ENCODE measurements around the gene DNMT1. TPM values are rescaled to one million over a fixed set of nuclear protein-coding genes. Genes with fewer than 3 reads are reported as not detected.

The DNMT1 gene
- total RNA-seq, 2 experiments from 2014 or later, result 408 to 412 TPM

DNA sequence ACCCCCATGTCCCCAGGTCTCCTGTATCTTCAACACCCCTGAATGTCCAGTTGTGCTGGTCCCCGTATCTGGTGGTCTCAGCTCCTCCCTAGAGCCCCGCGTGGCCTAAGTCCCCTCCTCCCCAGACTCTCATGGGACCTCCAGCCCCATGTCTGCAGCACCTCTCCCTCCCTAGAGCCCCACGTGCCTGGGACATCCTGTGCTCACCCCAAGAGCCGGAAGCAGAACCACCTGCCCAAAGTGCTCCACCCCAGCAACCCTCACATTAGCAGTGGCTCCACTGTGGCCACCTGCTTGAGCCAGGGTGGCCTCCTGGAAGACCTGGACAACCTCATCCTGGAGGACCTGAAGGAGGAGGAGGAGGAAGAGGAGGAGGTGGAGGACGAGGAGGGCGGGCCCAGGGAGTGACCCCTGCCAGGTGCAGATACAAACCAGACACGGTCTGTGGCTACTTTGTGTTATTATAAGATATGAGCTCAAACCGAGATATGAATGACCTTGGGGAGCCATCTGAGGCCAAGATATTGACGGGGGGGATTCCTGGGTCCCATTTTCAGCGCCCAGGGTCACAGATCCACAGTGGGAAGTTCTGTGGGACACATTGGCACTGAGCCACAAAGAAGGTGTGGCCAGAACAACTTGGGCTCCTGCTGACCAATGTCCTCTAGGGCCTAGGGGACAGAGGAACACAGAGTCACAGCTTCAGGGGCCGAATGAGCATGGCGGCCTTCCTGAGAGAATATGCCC lies 102.7 kb downstream of the DNMT1 start:
- Mint-ChIP-seq H3K27me3 (ENCODE audit: low read depth) (no peaks in the 10 kb centered on the region), H3K4me1 (ENCODE audit: low read depth) (peaks cover 38% of the 10 kb centered on the region), H3K4me3 (no peak overlapping the region), H3K36me3 (ENCODE audit: low read depth) (peaks cover 61% of the 10 kb centered on the region), H3K9me3 (ENCODE audit: insufficient read depth) (no peaks in the 10 kb centered on the region), H3K27ac (peak overlapping the region; percentile 70)
- DNase-seq, result no peak
- ChIA-PET CTCF (no interaction called here), POLR2A (interaction anchor here (1.0 kb wide), 1 partner anchor 13 kb away, joined by 3 read pairs; no protein-coding TSS in a partner anchor)
- ATAC-seq, result no peak

DNA sequence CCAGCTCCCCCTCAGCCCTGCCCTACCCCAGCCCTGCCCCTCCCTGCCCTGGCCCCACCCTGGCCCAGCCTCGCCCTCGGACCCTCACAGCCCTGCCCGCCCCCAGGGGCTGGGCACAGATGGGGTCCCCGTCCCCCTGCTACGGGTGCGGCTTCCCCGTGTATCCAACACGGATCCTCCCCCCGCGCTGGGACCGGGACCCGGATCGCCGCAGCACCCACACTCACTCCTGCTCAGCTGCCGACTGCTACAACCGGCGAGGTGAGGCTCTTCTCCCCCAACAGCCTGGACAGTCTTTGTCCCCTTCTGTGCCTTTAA lies 103.4 kb downstream of the DNMT1 start:
- ATAC-seq, result no peak
- ChIA-PET POLR2A (interaction anchor here (1.8 kb wide), 1 partner anchor 13 kb away, joined by 9 read pairs; no protein-coding TSS in a partner anchor), CTCF (no interaction called here)
- Mint-ChIP-seq H3K36me3 (ENCODE audit: low read depth) (peaks cover 63% of the 10 kb centered on the region), H3K27ac (peak overlapping the region; percentile 70), H3K4me3 (no peak overlapping the region), H3K4me1 (ENCODE audit: low read depth) (peaks cover 36% of the 10 kb centered on the region), H3K9me3 (ENCODE audit: insufficient read depth) (no peaks in the 10 kb centered on the region), H3K27me3 (ENCODE audit: low read depth) (no peaks in the 10 kb centered on the region)
- DNase-seq, result no peak

DNA sequence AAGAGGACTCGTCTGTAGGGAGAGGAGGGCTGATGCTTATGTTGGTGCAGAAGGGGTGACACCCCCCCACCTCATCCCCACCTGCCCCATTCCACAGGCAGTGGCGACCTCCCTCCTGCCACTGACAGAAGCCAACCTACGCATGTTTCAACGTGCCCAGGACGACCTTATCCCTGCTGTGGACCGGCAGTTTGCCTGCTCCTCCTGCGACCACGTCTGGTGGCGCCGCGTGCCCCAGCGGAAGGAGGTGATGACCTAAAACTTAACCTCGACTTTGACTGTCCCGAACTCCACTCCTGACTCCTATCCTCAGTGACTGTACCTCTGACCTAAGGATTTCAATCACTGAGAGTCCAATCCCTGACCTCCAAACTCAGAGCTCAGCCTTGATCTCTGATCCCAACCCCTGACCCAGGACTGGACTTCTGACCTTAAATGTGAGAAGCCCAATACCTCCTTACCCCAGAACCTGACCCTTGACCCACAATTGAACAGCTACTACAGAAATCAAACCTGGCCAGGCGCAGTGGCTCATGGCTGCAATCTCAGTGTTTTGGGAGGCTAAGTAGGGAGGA lies 104.9 kb downstream of the DNMT1 start:
- H3K4me1 Mint-ChIP-seq (ENCODE audit: low read depth), result peaks cover 35% of the 10 kb centered on the region
- H3K27me3 Mint-ChIP-seq (ENCODE audit: low read depth), result no peaks in the 10 kb centered on the region
- ChIA-PET CTCF (interaction anchor here (0.6 kb wide), 1 partner anchor 216 kb away, joined by 4 read pairs; no protein-coding TSS in a partner anchor), POLR2A (interaction anchor here (0.7 to 1.8 kb wide), 2 partner anchors 13 to 14 kb away, joined by 4 to 9 read pairs; partner anchors contain the start of gene ANGPTL6)
- peaks cover 63% of the 10 kb centered on the region for H3K36me3 Mint-ChIP-seq (ENCODE audit: low read depth)
- no peak for ATAC-seq
- H3K4me3 Mint-ChIP-seq, result no peak overlapping the region
- H3K27ac Mint-ChIP-seq, result peak overlapping the region; percentile 67
- no peak for DNase-seq
- H3K9me3 Mint-ChIP-seq (ENCODE audit: insufficient read depth), result no peaks in the 10 kb centered on the region

DNA sequence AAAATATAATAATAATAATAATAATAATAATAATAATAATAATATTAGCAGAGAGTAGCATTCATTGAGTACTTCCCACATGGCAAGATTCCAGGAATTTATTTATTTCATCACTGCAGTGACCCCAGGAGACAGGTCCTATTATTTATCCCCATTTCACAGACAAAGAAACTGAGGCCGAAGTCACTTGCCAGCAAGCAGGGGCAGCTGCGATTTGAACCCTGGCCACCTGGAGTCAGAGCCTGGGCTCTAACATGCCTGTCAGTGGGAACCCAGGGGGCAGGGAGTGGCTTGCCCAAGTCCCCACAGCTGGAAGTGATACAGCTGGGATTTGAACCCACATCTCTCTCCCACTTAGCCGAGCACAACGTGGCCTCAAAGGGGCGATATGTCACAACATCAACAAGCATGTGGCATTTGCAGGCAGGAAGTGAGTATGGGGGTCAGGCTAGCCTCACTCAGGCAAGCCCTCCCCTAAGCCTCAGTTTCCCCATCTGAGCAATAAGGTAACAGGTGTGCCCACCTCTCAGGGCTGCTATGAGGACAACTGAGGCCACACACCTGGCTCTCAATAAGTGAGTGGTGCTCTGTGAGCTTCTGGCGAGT lies 105.7 kb downstream of the DNMT1 start:
- DNase-seq (no peak), ATAC-seq (no peak)
- Mint-ChIP-seq H3K27ac (peak overlapping the region; percentile 67), H3K36me3 (ENCODE audit: low read depth) (peaks cover 57% of the 10 kb centered on the region), H3K4me3 (no peak overlapping the region), H3K4me1 (ENCODE audit: low read depth) (peaks cover 35% of the 10 kb centered on the region), H3K27me3 (ENCODE audit: low read depth) (no peaks in the 10 kb centered on the region), H3K9me3 (ENCODE audit: insufficient read depth) (no peaks in the 10 kb centered on the region)
- ChIA-PET CTCF (no interaction called here), POLR2A (interaction anchor here (0.6 kb wide), 1 partner anchor 277 kb away, joined by 3 read pairs; no protein-coding TSS in a partner anchor)

DNA sequence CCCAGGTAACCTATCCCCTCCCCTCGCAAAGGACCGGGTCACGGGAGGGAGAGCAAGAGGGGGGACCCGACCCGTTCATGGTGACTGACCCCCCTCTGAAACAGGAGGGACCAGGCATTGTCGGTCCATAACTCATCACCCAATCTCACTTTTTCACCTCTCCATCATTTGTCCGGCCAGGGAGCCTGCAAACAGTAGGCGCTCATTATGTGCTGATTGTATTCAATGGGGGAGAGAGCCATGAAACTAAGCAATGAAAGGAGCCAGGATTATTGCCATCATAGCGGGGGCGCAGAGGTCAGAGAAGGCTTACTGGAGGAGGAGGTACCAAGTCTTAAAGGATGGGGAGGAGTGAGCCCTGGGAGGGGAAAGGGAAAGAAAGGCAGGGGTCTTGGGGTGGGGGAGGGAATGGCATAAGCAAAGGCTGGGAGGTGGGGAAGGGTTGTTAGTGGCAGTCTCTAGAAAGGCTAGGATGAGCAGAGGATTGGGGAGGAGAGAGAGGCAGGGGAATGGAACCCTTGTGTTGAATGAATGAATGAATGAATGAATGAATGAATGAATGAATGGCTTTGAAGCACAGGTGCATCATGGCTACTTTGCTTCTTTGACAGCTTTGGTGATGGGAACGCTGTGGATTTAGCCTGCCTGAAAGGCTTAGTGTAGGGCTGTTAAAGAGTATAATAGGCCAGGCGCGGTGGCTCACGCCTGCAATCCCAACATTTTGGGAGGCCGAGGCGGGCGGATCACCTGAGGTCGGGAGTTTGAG lies 107.3 kb downstream of the DNMT1 start:
- ChIA-PET POLR2A (interaction anchor here (0.6 kb wide), 3 partner anchors 19 to 68 kb away, joined by 3 to 6 read pairs (median 3); no protein-coding TSS in a partner anchor), CTCF (no interaction called here)
- ATAC-seq (no peak), DNase-seq (no peak)
- Mint-ChIP-seq H3K27ac (peak overlapping the region; percentile 75), H3K4me1 (ENCODE audit: low read depth) (peaks cover 33% of the 10 kb centered on the region), H3K27me3 (ENCODE audit: low read depth) (no peaks in the 10 kb centered on the region), H3K9me3 (ENCODE audit: insufficient read depth) (no peaks in the 10 kb centered on the region), H3K36me3 (ENCODE audit: low read depth) (peaks cover 43% of the 10 kb centered on the region), H3K4me3 (peak overlapping the region; percentile 81)

DNA sequence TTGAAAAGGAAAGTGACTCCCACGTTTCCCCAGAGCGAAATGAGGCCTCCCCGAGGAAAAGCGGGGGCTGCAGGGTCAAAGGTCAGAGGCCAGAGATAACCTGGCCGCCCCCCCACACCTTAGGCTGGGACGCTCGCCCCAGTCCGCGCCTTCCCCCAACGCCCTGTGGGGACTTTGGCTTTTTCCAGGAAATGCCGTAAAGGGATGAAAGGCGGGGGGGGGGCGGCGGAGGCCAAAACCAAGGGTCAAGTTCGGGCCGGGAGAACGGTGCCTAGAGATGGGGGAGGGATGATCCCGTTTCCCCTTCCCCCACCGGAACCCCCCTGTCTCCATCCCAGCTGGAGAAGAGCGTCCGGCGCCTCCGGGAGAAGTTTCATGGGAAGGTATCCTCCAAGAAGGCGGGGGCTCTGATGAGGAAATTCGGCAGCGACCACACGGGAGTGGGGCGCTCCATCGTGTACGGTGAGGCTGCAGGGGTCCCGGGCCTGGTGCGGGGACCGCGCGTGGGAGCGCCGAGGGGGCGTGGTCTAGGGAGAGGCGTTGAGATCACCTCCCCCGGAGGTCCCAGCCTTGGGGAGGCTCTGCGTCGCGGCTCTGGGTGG lies 108.1 kb downstream of the DNMT1 start:
- H3K9me3 Mint-ChIP-seq (ENCODE audit: insufficient read depth), result no peaks in the 10 kb centered on the region
- H3K36me3 Mint-ChIP-seq (ENCODE audit: low read depth), result peaks cover 35% of the 10 kb centered on the region
- peak; percentile 54 for DNase-seq
- ATAC-seq, result peak; percentile 21
- no peaks in the 10 kb centered on the region for H3K27me3 Mint-ChIP-seq (ENCODE audit: low read depth)
- peaks cover 28% of the 10 kb centered on the region for H3K4me1 Mint-ChIP-seq (ENCODE audit: low read depth)
- ChIA-PET POLR2A (interaction anchor here (0.6 kb wide), 1 partner anchor 67 kb away, joined by 3 read pairs; no protein-coding TSS in a partner anchor), CTCF (no interaction called here)
- H3K27ac Mint-ChIP-seq, result peak overlapping the region; percentile 75
- H3K4me3 Mint-ChIP-seq, result peak overlapping the region; percentile 81

DNA sequence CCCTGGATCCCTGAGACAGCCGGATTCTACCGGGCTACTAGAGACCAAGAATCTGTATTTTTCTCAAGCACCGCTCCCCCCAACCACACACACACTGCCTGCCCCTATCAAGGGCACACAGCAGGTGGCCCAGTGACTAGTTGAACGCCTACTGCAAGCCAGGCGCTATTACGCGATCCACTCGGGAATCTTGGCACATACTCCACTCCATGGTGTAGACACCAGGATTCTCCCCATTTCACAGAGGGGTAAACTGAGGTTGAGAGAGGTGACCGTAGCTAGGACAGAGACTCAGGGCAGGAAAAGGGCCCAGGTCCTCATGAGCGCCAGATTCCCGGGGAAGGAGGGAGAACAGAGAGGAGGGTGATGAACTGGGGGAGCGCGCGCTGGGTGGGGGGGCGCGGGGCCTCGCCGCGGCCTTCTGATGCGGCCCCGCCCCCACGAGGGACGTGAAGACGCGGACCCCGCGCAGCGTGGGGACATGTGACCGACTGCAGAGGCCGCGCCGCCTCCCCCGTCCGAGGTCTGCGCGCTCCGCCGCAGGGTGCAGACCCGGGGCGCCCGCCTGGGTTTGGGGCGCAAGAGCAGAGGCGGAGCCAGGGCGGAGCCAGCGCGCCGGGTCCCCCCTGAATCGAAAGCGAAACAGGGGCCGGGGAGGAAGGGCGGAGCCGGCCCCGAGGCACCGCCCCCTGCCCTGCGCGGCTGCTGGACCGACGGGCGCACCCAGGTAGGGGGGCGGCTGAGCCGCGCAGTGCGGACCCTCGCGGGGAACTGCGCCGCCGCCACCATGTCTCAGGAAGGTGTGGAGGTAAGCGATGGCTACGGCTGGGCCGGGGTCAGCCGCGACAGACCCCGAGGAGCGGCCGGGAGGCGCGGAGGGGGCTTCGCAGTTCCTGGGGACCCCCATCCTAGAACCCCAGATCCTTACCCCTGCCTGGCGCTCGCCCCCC lies 108.8 kb downstream of the DNMT1 start, which contains the start of gene SHFL:
Gene SHFL (plus strand): TSS at position 677 of the 950 bp plus-strand sequence. CDS start 111 bp downstream, at position 788.
- Mint-ChIP-seq H3K36me3 (ENCODE audit: low read depth) (peaks cover 29% of the 10 kb centered on the region), H3K27ac (peak within 1 kb of the TSS; percentile 81), H3K4me1 (ENCODE audit: low read depth) (peaks cover 26% of the 10 kb centered on the region), H3K27me3 (ENCODE audit: low read depth) (no peaks in the 10 kb centered on the region), H3K4me3 (peak within 1 kb of the TSS; percentile 81), H3K9me3 (ENCODE audit: insufficient read depth) (no peaks in the 10 kb centered on the region)
- ATAC-seq (peak; percentile 98), DNase-seq (peak; percentile 90)
- POLR2A ChIA-PET, result interaction anchor here (1.4 kb wide), 1 partner anchor 11 kb away, joined by 3 read pairs; no protein-coding TSS in a partner anchor
- CTCF ChIA-PET, result interaction anchor here (1.0 kb wide), 1 partner anchor 27 kb away, joined by 6 read pairs; no protein-coding TSS in a partner anchor

DNA sequence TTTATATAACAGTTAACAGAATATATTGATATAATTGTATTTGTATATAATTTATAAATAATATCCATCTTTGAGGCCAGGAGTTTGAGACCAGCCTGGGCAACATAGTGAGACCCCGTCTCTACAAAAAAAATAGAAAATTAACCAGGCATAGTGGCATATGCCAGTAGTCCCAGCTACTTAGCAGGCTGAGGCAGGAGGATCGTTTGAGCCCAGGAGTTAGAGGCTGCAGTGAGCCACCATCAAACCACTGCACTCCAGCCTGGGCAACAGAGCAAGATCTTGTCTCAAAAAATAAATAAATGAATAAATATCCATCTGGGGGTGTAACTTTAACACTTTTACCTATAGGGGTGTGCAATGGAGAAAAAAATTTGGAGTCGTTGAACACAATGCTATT lies 110.0 kb downstream of the DNMT1 start:
- ChIA-PET POLR2A (interaction anchor here (0.8 to 1.4 kb wide), 2 partner anchors 12 to 167 kb away, joined by 3 read pairs; partner anchors contain the start of gene MRPL4), CTCF (no interaction called here)
- Mint-ChIP-seq H3K4me1 (ENCODE audit: low read depth) (peaks cover 19% of the 10 kb centered on the region), H3K4me3 (peak overlapping the region; percentile 81), H3K36me3 (ENCODE audit: low read depth) (peaks cover 21% of the 10 kb centered on the region), H3K27ac (no peak overlapping the region), H3K27me3 (ENCODE audit: low read depth) (no peaks in the 10 kb centered on the region), H3K9me3 (ENCODE audit: insufficient read depth) (no peaks in the 10 kb centered on the region)
- no peak for ATAC-seq
- DNase-seq, result no peak

DNA sequence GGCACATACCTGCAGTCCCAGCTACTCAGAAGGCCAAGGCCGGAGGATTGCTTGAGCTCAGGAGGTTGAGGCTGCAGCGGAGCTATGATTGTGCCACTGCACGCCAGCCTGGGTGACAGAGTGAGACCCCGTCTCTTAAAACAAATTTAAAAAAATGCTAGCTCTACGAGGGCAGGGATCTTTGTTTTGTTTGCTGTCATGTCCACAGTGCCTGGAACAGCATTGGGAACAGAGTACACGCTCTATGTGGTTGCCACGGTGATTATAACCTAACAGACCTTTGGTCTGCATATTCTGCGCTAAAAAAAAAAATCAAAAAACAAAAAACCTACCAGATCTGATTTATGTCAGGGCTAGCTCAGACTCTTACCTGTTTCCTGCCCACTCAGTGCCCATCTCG lies 110.8 kb downstream of the DNMT1 start:
- H3K4me3 Mint-ChIP-seq, result no peak overlapping the region
- DNase-seq (no peak), ATAC-seq (no peak)
- no peaks in the 10 kb centered on the region for H3K27me3 Mint-ChIP-seq (ENCODE audit: low read depth)
- ChIA-PET CTCF (interaction anchor here (1.3 kb wide), 1 partner anchor 10 kb away, joined by 4 read pairs; no protein-coding TSS in a partner anchor), POLR2A (interaction anchor here (0.8 kb wide), 1 partner anchor 168 kb away, joined by 3 read pairs; the partner anchor contains the start of gene MRPL4)
- H3K27ac Mint-ChIP-seq, result peak overlapping the region; percentile 8
- peaks cover 12% of the 10 kb centered on the region for H3K36me3 Mint-ChIP-seq (ENCODE audit: low read depth)
- peaks cover 14% of the 10 kb centered on the region for H3K4me1 Mint-ChIP-seq (ENCODE audit: low read depth)
- no peaks in the 10 kb centered on the region for H3K9me3 Mint-ChIP-seq (ENCODE audit: insufficient read depth)
